ENCODE measurements around the gene TOPAZ1. TPM values are rescaled to one million over a fixed set of nuclear protein-coding genes. Genes with fewer than 3 reads are reported as not detected.
A peak's percentile ranks its signal among the peaks of the same experiment; 100 is the strongest.

TOPAZ1 gene
- total and polyA plus RNA-seq, 9 of the 15 experiments (the other 6 are each of a cell fraction or from before 2014, with no cell fraction given): 0.01 TPM; not detected in 8

GRCh38 chr3:44236485-44236908, 5.2 kb upstream of the TOPAZ1 start (continued):
- TF ChIP-seq MXD1 (CRISPR knock-in tag; IDR thresholded peaks at IDR 0.05; ENCODE audit: borderline replicate concordance, poor library complexity, severe bottlenecking) (no peak), TAL1 (IDR thresholded peaks at IDR 0.05) (peak; percentile 5; the same call in 1 of the 2 replicates), GTF2B (IDR thresholded peaks at IDR 0.05; ENCODE audit: extremely low read depth, insufficient read length) (no peak), ARID4B (CRISPR knock-in tag; IDR thresholded peaks at IDR 0.05) (no peak), CREB1 (IDR thresholded peaks at IDR 0.05) (no peak), CREB1 (CRISPR knock-in tag; IDR thresholded peaks at IDR 0.05) (no peak), NUFIP1 (IDR thresholded peaks at IDR 0.05; ENCODE audit: partially characterized antibody) (no peak), ZNF175 (CRISPR knock-in tag; IDR thresholded peaks at IDR 0.05; ENCODE audit: low read depth) (no peak), SREBF2 (CRISPR knock-in tag; IDR thresholded peaks at IDR 0.05) (no peak), ILF3 (IDR thresholded peaks at IDR 0.05; ENCODE audit: borderline replicate concordance) (no peak), THRA (IDR thresholded peaks at IDR 0.05) (no peak), CBX8 (IDR thresholded peaks at IDR 0.05; ENCODE audit: borderline replicate concordance, extremely low read depth, low read depth, low read length, poor library complexity, severe bottlenecking) (no peak), MTA3 (IDR thresholded peaks at IDR 0.05; ENCODE audit: borderline replicate concordance) (no peak), GABPA (tag; conservative IDR thresholded peaks at IDR 0.05; ENCODE audit: low read depth) (no peak; the same call in 1 of the 2 replicates), EHMT2 (IDR thresholded peaks at IDR 0.05) (no peak), ELF4 (CRISPR knock-in tag; IDR thresholded peaks at IDR 0.05) (no peak), BRF1 (IDR thresholded peaks at IDR 0.05; ENCODE audit: borderline replicate concordance, extremely low read depth, insufficient read length) (no peak), PHF8 (IDR thresholded peaks at IDR 0.05; ENCODE audit: borderline replicate concordance, low read length) (no peak; the same call in 1 of the 2 replicates), ZNF57 (CRISPR knock-in tag; IDR thresholded peaks at IDR 0.05) (no peak), IFI16 (CRISPR knock-in tag; IDR thresholded peaks at IDR 0.05) (no peak), ESRRB (CRISPR knock-in tag; IDR thresholded peaks at IDR 0.05; ENCODE audit: borderline replicate concordance) (no peak), EZH2 (IDR thresholded peaks at IDR 0.05; ENCODE audit: borderline replicate concordance, low read depth, low read length) (no peak), ZNF311 (CRISPR knock-in tag; IDR thresholded peaks at IDR 0.05) (0 out of 2 replicates have a peak, but pooled peaks have one; percentile 39)

All from K562 (cell line).